Measurements from ENCODE around the gene CCDC197.
A peak's percentile ranks its signal among the peaks of the same experiment; 100 is the strongest.

Gene CCDC197

DNA sequence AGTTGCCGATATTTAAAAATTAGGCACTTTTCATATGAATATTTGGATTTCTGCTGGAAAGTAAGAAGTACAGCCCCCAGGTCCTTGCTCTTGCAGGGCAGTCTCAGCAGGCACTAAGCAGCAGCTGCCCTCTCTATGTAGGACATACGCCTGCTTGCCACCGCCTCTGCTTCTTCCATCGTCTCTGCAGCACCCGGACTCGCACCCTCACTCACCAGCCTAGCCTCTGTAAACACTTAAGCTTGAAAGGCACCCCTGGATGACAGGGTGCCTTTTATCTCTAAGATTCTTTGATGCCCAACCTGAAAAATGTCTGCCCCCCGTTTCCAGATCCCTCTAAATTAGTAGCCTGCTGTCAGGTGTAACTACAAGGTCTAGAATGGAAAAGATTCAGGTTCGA is 48.0 kb downstream of the CCDC197 start:
- DNase-seq = no peak

DNA sequence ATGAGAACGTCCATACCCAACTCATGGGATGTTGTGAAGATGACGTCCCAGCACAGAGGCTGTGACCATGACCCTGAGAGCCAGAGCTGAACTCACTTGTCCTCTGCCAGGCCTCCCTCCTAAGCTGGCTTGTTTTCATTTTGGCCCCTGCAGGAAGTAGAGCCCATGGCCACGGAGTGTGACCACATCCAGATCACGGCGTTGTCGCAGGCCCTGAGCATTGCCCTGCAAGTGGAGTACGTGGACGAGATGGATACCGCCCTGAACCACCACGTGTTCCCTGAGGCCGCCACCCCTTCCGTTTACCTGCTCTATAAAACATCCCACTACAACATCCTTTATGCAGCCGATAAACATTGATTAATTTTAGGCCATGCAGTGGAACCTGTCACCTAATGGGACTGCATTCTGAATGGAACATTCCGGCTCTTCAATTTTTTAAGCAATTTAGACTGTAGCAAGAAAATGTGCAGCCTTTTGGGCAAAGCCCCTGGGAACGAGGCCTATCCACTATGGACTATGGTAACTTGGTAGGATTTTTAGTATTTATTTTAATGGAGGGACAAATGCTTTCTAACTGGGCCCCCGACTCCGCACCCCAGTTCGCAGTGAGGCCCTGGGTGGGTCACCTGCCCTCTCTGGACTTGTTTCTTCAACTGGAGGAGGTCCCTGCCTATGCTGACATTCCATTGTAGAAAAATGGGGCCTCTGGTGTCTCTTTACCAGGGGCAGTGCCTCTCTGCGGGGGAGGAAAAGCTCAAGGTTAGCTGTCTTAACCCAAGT is 48.7 kb downstream of the CCDC197 start:
- DNase-seq = no peak

DNA sequence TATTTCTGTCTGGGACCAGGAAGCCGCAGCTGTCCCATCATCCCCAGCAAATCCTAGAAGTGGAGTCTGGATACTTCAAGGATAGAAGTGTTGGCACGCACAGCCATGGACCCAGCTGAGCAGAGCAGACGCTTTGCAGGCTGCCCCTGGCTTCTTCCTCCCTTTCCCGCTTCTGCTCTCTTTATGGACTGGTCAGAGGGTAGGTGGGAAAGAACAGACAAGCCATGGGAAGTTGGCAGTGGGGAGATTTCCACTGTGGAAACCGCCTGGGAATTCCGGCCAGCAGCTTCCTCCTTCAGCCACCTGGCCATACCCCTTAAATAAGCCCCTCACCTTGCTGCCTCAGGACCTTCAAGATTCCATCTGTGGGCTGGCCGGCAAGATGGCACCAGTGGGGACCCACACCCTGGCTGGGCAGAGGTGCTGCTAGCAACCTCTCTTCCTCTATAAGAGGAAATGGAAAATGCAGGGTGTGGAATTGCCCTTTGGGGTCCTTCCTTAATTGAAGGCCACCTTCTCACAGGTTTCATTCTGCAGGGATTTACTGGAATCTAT is 49.7 kb downstream of the CCDC197 start:
- no peak for DNase-seq

DNA sequence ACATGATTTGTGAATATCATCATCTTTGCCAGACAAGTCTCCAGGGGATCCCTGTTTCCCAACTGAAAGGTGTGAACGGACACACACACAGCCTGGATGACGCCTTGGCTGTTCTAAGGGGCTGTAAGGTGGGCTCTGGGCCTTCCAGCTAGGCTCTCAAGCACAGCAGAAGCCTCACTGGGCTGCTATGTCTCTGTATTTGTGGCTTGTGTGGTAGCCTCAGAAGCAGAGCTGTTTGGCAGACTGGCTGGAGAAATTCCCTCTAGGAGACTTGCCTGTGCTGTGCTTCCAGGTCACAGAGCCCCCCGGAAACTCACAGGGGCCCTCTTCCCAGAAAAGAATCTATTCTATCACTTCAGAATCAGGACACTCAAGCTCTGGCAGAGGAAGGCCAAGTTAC is 50.5 kb downstream of the CCDC197 start:
- DNase-seq = no peak

DNA sequence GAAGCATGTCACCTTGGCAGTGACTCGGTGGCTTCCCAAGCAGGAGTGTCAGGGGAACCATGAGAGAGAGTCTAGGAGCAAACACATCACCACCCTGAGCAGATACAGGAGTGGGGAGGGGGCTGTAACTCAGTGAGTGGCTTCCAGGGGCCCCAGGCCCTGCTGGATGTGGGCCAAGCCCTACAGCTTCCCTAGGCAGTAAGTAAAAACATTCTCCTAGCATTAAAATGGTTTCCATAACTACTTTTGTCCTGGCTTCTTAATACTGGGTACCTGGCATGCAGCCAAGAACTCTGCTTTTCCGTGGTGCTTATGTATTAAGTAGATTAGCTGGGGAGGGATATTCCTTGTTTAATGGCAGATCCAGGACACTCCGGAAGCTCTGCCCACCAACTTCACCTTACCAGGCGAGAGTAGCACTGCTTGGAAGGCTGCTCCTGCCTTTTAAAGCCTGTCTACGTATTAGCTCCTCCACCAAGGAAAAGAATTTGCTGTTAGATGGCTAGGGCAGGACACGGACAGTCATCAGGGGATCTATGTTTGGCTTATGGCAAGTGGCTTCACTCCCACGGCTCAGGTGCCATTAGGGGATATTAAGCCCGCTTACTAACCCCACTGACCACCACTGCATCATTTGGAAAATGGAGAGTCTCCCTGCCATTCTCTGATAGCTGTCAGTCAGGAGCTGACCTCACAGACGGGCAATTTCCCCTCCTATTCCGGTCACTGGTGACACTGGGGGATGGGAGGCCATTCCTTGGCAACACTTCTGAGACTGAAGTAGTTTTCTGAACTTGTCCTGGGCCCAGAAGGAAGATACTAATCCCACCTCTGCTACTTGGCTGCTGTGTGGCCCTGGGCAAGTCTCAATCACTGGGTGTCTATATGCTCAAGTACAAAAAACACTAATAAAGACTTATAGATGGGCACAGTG is 51.9 kb downstream of the CCDC197 start:
- no peak for DNase-seq

DNA sequence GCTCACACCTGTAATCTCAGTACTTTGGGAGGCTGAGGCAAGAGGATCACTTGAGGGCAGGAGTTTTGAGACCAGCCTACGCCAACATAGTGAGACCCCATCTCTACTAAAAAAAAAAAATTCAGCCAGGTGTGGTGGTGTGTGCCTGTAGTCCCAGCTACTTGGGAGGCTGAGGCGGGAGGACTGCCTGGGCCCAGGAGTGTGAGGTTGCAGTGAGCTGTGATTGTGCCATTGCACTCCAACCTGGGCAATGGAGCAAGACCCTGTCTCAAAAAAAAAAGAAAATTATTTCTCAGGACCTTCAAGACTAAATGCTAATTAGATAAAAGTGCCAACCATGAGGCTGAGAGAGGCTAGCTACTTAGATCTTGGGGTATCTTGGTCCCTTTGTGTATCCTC is 52.5 kb downstream of the CCDC197 start:
- no peak for DNase-seq

DNA sequence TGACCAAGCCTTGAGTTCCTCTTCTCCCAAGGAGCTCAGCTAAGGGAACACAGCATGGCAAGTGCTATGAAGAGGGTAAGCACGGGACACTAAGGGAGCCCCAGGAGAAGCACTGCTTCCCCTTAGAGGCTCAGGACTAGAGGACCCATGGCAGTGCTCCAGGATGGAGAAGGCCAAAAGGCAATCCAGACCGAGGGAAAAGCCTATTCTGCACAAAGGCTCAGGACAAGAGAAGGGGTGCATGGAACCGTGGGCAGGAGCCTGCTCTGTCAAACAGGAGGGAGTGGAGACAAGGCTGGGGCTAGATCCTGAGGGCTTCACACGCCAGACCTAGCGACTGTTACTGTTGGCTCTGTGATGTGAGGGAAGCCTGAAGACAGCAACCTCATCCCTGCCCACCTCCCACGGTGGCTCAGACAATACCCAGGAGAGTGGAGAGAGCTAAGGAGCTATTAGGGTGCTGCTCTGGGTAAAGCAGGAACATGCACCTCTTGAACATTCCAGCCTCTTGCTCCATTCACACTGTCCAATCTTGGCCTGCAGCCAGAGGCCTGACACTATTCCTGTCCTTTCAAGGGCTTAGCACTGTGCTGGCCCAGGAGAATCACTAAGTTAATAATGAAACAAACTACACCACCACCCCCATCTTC is 53.3 kb downstream of the CCDC197 start:
- DNase-seq = no peak

DNA sequence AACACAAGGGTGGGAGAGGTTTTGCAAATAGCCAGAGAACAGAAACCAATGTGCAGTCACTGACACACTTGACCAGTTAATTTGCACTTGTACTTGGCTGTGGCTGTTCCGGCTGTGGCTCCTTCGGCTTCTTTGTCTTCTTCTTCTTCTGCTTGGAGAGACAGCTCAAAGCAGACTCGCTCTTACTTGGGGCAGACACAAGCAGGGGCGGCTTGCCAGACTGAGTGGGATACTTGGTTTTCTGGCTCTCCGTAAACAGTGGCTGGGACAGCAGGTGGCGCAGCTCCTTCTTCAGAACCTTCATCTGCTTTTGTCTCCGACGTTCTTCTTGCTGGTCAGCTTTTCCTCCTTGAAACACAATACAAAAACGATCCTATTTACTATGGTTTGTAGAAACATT is 54.0 kb downstream of the CCDC197 start:
- DNase-seq = no peak

DNA sequence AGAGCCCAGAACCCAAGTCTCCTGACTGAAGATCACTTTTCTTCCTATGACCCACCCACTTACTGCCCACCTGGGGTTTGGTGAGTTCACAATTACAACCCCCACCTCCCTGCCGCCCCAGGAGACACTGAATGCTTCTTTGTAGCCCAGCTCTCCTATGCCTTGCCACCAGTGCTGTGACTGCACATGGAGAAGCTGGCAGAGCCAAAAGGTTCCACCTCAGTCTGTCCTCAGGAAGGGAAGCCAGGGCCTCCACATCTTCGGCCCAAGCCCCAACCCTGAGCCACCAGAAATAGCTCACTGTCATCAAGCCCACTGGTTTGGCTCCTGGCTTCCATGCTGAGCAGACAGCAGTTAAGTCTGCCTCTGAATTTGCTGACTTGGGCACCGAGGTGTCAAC is 54.7 kb downstream of the CCDC197 start:
- DNase-seq = no peak

DNA sequence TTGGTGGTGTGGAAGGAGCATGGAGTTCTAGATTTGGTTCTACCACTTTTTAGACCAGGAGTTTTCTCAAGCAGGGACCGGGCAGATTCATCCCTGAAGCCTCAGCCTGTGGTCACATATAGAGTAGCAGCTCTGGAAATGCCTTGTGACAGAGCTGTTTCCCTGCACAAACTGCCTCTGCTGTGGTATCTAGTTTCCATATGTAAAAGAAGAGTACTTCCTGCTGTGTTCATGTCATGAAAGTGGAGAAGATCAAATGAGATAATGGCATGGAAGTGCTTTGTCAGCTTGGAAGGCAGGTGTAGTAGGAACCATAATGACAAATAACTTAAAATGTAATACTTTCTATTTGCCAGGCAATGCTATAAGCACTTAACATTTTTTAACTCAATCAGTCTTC is 55.1 kb downstream of the CCDC197 start:
- no peak for DNase-seq

DNA sequence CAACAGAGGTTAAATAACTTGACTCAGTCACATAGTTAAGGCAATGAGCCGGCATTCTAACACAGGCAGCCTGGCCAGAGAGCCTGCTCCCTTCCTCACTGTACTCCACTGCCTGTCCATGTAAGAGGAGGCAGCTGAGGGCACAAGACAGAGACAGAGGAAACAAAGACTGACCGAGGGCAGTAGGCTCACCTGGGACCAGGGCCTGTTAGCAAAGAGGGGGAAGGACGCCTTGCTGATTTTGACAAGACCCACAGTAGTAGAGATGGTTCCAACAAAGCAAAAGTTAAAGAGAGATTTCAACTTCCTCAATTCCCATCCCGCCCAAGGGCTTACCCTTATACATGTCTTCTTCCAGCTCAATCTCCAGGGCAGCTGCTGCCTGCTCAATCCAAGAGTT is 55.6 kb downstream of the CCDC197 start:
- no peak for DNase-seq

DNA sequence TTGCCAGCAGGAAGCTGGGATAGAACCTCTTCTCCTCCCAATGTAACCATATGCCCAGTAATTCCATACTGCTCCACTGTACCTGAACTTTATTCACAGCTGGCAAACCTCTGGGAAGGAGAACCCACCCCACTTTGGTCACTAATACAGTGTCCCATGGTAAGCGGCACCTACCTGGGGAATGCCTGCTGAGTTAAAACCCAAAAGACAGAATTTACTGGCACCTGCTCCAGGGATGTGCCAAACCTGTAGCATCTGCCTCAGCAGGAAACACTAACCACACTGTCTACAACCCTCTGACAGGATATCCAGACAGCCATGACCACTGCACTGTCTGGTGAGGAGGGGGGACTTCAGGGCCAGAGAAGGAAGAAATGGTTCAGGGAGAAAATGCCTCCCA is 57.3 kb downstream of the CCDC197 start:
- no peak for DNase-seq

DNA sequence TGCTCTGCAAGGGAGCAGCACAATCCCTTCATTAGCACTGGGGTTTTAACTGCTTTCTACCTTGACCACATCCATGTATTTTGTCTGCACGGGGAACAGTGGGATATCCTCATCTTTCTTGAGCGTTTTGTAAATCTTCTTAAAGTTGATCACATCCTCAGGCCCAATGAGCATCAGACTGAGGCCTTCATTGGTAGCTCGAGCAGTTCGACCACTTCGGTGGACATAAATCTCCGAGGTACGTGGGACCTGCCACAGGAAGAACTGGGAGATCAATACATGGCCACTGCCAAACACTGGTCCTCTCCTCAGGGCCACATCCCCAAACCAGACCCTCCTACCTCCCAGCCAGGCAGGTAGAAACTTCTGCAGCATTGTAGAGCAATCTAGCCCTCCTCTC is 57.8 kb downstream of the CCDC197 start:
- DNase-seq = no peak

DNA sequence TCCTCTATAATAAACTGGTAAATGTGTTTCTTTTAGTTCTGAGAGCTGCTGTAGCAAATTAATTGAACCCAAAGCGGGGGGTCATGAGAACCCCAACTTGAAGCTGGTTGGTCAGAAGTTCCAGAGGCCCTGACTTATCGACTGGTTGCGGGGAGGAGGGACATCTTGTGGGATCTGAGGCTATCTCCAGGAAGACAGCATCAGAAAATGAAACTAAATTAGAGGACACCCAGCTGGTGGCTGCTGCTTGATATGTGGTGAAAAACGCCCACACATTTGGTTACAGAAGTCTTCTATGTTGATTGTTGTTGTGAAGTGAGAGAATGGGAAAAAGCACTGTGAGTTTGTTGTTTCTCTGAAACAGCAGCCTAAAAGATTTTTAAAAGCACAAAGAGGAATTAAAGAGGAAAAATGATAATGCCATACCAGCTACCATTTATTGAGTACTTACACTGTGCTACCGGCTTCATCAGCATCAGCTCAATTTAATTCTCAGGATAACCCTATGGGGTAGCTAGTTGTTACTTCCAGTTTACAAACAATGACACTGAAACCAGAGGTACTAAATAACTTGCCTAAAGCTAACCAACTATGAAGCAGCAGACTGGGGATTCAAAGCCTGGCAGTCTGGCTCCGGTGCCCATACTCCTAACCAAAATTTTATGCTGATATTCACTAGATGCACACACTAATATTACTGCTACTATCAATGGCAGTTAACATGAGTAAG is 59.6 kb downstream of the CCDC197 start:
- DNase-seq = peak in 1 of 2 experiments; percentile 30

DNA sequence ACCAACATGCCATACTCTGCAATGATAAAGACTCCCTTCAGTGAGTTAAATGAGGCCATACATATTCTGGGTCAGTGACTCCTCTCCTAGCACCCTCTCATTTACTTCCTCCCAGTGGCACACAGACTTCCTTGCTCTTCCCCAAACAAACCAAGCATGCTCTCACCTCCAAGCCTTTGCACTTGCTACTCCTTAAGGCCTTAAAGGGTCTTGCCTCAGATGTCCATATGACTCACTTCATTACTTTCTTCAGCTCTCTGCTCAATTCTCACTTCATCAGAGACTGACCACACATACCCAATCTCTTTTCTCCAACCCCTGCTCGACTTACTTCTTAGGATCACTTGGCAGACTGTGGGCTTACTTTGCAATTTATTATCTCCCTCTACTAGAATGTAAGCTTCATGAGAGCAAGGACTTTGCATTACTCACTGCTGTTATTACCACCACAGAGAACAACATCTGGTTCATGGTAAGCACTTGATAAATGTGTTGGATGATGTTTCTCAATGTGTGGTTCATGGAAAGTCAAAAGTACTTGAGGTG is 61.1 kb downstream of the CCDC197 start:
- no peak for DNase-seq

All from activated CD4-positive, alpha-beta T cell treated with anti-CD3 and anti-CD28 coated beads, Interleukin-2, amount 50 U/mL, for 48 hours (primary cell).